K562 (cell line): ENCODE measurements around the gene FIBP. TPM values are rescaled to one million over a fixed set of nuclear protein-coding genes. Genes with fewer than 3 reads are reported as not detected.

Source experiments
- ARNT ChIP-seq, 2 experiments: fragments of 450-650 bp; IDR thresholded peaks; 2 replicates each; pipeline ENCODE4 v1.6.1; 2016; ENCODE audit warnings: mild to moderate bottlenecking in 1 of 2
- CBFB ChIP-seq: sonication (generic); formaldehyde crosslinking; IDR thresholded peaks from 2 replicates; pipeline ENCODE4 v1.4.0; 2020; ENCODE audit warnings: mild to moderate bottlenecking, missing genetic modification reagents
- CHCHD3 ChIP-seq: fragments of 250-450 bp; sonication (Bioruptor Pico); IDR thresholded peaks from 2 replicates; pipeline ENCODE4 v2.1.2; 2022; ENCODE audit warnings: mild to moderate bottlenecking
- CREBBP ChIP-seq: IDR thresholded peaks from one replicate; pipeline ENCODE4 v1.6.1; 2012; ENCODE audit warnings: low read depth, mild to moderate bottlenecking, control low read depth, inconsistent platforms, low read length
- DNMT1 ChIP-seq: fragments of 450-650 bp; IDR thresholded peaks from 2 replicates; pipeline ENCODE4 v1.6.1; 2016; ENCODE audit warnings: antibody characterized with exemption, mild to moderate bottlenecking
- ERF ChIP-seq: fragments of 450-650 bp; formaldehyde crosslinking; IDR thresholded peaks from 2 replicates; pipeline ENCODE4 v1.4.0; 2020; ENCODE audit warnings: mild to moderate bottlenecking, mixed read lengths
- HOXB6 ChIP-seq: fragments of 250-450 bp; sonication (Bioruptor Pico); IDR thresholded peaks from 2 replicates; pipeline ENCODE4 v1.5.1; 2022; ENCODE audit warnings: mild to moderate bottlenecking, borderline replicate concordance
- KLF13 ChIP-seq: fragments of 450-650 bp; IDR thresholded peaks from 2 replicates; pipeline ENCODE4 v1.6.1; 2016; ENCODE audit warnings: missing genetic modification characterization, low read depth, mild to moderate bottlenecking, missing compliant biosample characterization, moderate library complexity, borderline replicate concordance
- PRPF4 ChIP-seq: fragments of 200-400 bp; formaldehyde crosslinking; IDR thresholded peaks from one replicate; pipeline ENCODE4 v1.6.1; 2017; ENCODE audit warnings: low read length, low read depth, mild to moderate bottlenecking; ENCODE audit not compliant: insufficient read depth, poor library complexity, severe bottlenecking
- SIN3B ChIP-seq: fragments of 450-650 bp; IDR thresholded peaks from 2 replicates; pipeline ENCODE4 v1.6.1; 2017; ENCODE audit warnings: low read depth, mild to moderate bottlenecking, moderate library complexity
- SLC30A9 ChIP-seq: fragments of 250-450 bp; sonication (Bioruptor Pico); IDR thresholded peaks from 2 replicates; pipeline ENCODE4 v1.8.0; 2022; ENCODE audit warnings: mild to moderate bottlenecking, moderate library complexity
- TCFL5 ChIP-seq: fragments of 250-450 bp; sonication (Bioruptor Pico); conservative IDR thresholded peaks from 2 replicates; pipeline ENCODE4 v1.6.1; 2021; ENCODE audit warnings: mild to moderate bottlenecking, moderate library complexity, matching md5 sums
- TEAD2 ChIP-seq: fragments of 450-650 bp; IDR thresholded peaks from 2 replicates; pipeline ENCODE4 v1.6.1; 2016; ENCODE audit warnings: missing genetic modification characterization, control low read depth, missing compliant biosample characterization
- ZC3H11A ChIP-seq: IDR thresholded peaks from 2 replicates; pipeline ENCODE4 v1.6.1; 2012; ENCODE audit warnings: low read depth, low read length, improper control_type of control experiment
- ZC3H4 ChIP-seq: sonication (generic); formaldehyde crosslinking; IDR thresholded peaks from 2 replicates; pipeline ENCODE4 v1.9.0; 2021; ENCODE audit warnings: missing genetic modification reagents, borderline replicate concordance
- ZFPM2 ChIP-seq: fragments of 250-450 bp; sonication (Bioruptor Pico); IDR thresholded peaks from 2 replicates; pipeline ENCODE4 v1.5.1; 2022; ENCODE audit warnings: mild to moderate bottlenecking
- ZNF316 ChIP-seq: fragments of 450-650 bp; IDR thresholded peaks from 2 replicates; pipeline ENCODE4 v1.6.1; 2016
- ZNF384 ChIP-seq: IDR thresholded peaks from 2 replicates; pipeline ENCODE4 v1.6.1; 2012; ENCODE audit warnings: low read depth, low read length, improper control_type of control experiment
- ZNF766 ChIP-seq: fragments of 200-800 bp; sonication (Bioruptor generic); conservative IDR thresholded peaks from 2 replicates; pipeline ENCODE4 v1.6.1; 2016; ENCODE audit warnings: missing genetic modification characterization, missing compliant biosample characterization
- polyA plus RNA-seq, 8 experiments: library from polyadenylated mRNA; depleted of rRNA in 4 of 8; stranded (reverse) in 5 of 8; unstranded in 3 of 8; fragments of >200 nt; fragmentation: Nextera tagmentation in 2 of 8; fragmentation: Illumina TruSeq in 1 of 8; extraction: Ambion mirVana in 2 of 8; extraction: Trizol in 1 of 8; gene quantifications; 2 replicates each; pipeline versions ENCODE4 v1.2.1 to v1.2.3, GENCODE V29; 2011 to 2014; ENCODE audit warnings: inconsistent platforms in 1 of 8, missing spikeins in 1 of 8
- total RNA-seq, 7 experiments: library from RNA; depleted of rRNA in 6 of 7; stranded (reverse); fragments of >200 nt in 6 of 7; fragmentation: Illumina TruSeq in 2 of 7; extraction: Trizol in 2 of 7; gene quantifications; 2 replicates each; pipeline versions ENCODE4 v1.2.1 to v1.2.3, GENCODE V29; 2011 to 2021; ENCODE audit warnings: low replicate concordance in 1 of 7
- TF ChIP-seq, protein P1 (sequence below): sonication (generic); formaldehyde crosslinking; IDR thresholded peaks from 2 replicates; pipeline ENCODE4 v1.8.0; 2022; ENCODE audit warnings: mild to moderate bottlenecking, missing genetic modification reagents
- TF ChIP-seq, protein P2 (sequence below), 2 experiments: IDR thresholded peaks; 2 replicates each; pipeline ENCODE4 v1.6.1; 2011; ENCODE audit warnings: borderline replicate concordance in 1 of 2, control low read depth in 1 of 2, low read depth in 1 of 2, low read length in 1 of 2, mild to moderate bottlenecking in 1 of 2, mixed read lengths in 1 of 2, moderate library complexity in 1 of 2; ENCODE audit not compliant: insufficient read depth in 1 of 2, insufficient read length in 1 of 2, poor library complexity in 1 of 2, severe bottlenecking in 1 of 2; ENCODE audit errors: extremely low read depth in 1 of 2
- TF ChIP-seq, protein P3 (sequence below): sonication (generic); formaldehyde crosslinking; IDR thresholded peaks from 2 replicates; pipeline ENCODE4 v1.8.0; 2022; ENCODE audit warnings: missing genetic modification reagents, mild to moderate bottlenecking, borderline replicate concordance

The FIBP gene
- total and polyA plus RNA-seq, 9 of the 15 experiments (the other 6 are each of a cell fraction or from before 2014, with no cell fraction given): 41.2 to 79.2 (median 48.6) TPM

DNA sequence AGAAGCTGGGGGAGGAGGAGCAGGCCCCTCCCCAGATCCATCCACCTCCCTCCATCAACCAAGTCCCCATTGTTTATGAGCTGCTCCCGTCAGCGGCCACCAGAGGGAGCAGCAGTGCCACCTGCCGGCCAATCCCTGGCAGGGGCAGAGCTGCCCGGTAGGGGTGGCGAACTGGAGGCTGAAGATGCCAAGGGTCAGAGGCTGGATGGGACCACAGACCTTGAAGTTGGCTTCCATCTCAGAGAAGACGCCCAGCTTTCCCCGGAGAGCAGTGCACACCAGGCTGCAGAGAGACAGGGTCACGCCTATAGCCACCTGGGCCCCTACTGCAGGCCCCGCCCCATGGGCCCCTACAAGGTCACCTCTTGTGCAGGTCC, 3.6 kb downstream of the FIBP start (continued):
- TF ChIP-seq, protein P1, sequence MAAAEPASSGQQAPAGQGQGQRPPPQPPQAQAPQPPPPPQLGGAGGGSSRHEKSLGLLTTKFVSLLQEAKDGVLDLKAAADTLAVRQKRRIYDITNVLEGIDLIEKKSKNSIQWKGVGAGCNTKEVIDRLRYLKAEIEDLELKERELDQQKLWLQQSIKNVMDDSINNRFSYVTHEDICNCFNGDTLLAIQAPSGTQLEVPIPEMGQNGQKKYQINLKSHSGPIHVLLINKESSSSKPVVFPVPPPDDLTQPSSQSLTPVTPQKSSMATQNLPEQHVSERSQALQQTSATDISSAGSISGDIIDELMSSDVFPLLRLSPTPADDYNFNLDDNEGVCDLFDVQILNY (CRISPR knock-in tag): no peak
- TF ChIP-seq ZNF766 (CRISPR knock-in tag) (no peak), ZFPM2 (CRISPR knock-in tag) (no peak), ZNF384 (0 out of 2 replicates have a peak, but pooled peaks have one; percentile 13), ERF (CRISPR knock-in tag) (0 out of 2 replicates have a peak, but pooled peaks have one; percentile 33), SLC30A9 (no peak), KLF13 (no peak), ARNT (IDR thresholded peaks at IDR 0.05) (no peak), ZC3H11A (no peak), PRPF4 (no peak), CBFB (CRISPR knock-in tag) (no peak), TEAD2 (no peak), CHCHD3 (CRISPR knock-in tag) (no peak), ZC3H4 (CRISPR knock-in tag) (no peak), TCFL5 (CRISPR knock-in tag) (no peak), SIN3B (peak; percentile 44; the same call in 1 of the 2 replicates), DNMT1 (no peak), HOXB6 (CRISPR knock-in tag) (no peak), CREBBP (no peak), ZNF316 (no peak)
- TF ChIP-seq, protein P2, sequence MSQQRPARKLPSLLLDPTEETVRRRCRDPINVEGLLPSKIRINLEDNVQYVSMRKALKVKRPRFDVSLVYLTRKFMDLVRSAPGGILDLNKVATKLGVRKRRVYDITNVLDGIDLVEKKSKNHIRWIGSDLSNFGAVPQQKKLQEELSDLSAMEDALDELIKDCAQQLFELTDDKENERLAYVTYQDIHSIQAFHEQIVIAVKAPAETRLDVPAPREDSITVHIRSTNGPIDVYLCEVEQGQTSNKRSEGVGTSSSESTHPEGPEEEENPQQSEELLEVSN (IDR thresholded peaks at IDR 0.05; ENCODE audit: borderline replicate concordance in 1 of 2, extremely low read depth in 1 of 2, insufficient read depth in 1 of 2, insufficient read length in 1 of 2, low read depth in 1 of 2, low read length in 1 of 2, poor library complexity in 1 of 2, severe bottlenecking in 1 of 2): no peak
- TF ChIP-seq, protein P3, sequence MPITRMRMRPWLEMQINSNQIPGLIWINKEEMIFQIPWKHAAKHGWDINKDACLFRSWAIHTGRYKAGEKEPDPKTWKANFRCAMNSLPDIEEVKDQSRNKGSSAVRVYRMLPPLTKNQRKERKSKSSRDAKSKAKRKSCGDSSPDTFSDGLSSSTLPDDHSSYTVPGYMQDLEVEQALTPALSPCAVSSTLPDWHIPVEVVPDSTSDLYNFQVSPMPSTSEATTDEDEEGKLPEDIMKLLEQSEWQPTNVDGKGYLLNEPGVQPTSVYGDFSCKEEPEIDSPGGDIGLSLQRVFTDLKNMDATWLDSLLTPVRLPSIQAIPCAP (CRISPR knock-in tag): no peak
